GM12874 (cell line): ENCODE measurements around the gene DAPK3.

Experiments used
- TF ChIP-seq, protein P1 (sequence below): IDR thresholded peaks from 2 replicates; pipeline ENCODE4 v1.5.1; 2011; ENCODE audit warnings: low read depth, mild to moderate bottlenecking, control low read depth, low read length, moderate library complexity; ENCODE audit not compliant: insufficient read depth

Gene DAPK3

DNA sequence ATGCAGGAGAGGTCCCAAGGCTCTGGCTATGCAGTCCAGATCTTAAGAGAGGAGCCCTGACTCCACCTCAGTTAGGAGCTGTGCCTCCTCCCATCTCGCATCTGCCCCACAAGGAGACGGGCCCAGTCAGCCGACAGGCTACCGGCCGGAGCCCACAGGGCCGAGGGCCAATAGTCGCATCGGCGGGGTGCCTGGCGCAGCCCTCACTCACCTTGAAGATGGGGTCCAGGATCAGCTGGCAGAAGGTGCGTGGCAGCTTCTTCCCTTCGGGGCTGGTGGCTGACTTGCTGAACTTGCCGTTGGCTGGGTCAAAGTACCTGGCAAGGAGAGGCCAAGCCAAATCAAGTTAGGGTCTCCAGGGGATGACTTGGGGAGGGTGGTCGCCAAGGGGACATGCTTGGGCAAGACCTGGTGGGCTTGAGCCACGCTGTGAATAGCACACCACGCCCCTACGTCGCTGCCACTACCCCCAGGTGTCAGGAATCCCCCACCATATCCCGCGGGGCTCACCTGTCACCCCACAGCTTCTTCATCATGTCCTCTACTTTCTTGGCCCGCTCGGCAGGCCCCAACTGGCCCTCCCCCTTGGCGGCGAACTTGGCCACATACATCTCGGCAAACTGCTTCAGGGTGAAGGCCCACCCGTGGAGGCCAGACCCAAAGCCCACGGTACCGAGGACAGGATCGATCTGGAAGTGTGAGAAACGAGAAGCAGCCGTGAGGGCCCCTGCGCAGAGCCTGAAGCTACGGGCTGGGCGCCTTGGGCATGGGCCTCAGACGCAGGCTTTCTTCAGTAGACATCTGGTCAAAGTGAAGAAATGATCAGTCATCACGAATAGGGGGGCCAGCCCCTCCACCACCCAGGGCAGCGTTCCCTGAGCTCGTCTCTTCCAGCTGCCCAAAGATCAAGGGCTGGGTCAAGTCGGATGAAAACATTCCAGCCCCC lies 11.1 kb upstream of the DAPK3 start:
- TF ChIP-seq, protein P1, sequence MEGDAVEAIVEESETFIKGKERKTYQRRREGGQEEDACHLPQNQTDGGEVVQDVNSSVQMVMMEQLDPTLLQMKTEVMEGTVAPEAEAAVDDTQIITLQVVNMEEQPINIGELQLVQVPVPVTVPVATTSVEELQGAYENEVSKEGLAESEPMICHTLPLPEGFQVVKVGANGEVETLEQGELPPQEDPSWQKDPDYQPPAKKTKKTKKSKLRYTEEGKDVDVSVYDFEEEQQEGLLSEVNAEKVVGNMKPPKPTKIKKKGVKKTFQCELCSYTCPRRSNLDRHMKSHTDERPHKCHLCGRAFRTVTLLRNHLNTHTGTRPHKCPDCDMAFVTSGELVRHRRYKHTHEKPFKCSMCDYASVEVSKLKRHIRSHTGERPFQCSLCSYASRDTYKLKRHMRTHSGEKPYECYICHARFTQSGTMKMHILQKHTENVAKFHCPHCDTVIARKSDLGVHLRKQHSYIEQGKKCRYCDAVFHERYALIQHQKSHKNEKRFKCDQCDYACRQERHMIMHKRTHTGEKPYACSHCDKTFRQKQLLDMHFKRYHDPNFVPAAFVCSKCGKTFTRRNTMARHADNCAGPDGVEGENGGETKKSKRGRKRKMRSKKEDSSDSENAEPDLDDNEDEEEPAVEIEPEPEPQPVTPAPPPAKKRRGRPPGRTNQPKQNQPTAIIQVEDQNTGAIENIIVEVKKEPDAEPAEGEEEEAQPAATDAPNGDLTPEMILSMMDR = no peak

- TF ChIP-seq, protein P1 = no peak
These were observed 10.5 kb upstream of the DAPK3 start for GRCh38 chr19:3981373-3981735.

GRCh38 chr19:3980353-3981251 lies 9.7 kb upstream of the DAPK3 start:
- TF ChIP-seq, protein P1 = no peak

DNA sequence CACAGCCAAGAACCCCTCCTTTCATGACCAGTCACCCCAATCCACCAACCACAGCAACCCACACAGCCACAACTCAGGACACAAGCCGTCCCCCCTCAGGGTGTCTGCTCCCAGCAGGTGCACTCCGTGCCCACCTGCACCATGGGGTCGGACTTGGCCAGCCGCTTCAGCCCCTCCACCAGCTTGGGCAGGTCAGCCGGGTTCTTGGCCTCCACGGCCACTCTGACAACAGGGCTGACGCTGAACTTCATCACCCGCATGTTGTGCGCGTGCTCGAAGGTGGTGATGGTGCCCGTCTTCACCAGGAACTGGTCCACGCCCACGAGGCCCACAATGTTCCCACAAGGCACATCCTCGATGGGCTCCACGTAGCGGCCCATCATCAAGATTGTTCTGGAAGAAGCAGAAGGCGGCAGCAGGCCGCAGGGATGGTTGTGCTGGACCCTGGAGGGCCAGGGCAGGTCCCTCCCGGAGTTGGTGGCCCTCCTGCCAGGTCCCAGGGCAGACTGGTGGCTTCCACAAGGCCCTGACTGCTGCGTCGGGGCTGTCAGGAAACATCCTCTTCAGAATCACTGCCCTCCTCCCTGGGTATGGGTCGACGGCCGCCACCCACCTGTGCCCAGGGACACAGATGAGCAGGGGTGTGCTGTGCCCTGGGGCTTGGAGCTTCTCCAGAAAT lies 8.9 kb upstream of the DAPK3 start:
- TF ChIP-seq, protein P1 = no peak

- TF ChIP-seq, protein P1 = no peak
These were observed 8.4 kb upstream of the DAPK3 start for GRCh38 chr19:3979289-3979673.

GRCh38 chr19:3978145-3978544 lies 7.2 kb upstream of the DAPK3 start:
- TF ChIP-seq, protein P1 = no peak
